IMR-90 (cell line): ENCODE data around the gene ARHGAP21. TPM values are rescaled to one million over a fixed set of nuclear protein-coding genes. Genes with fewer than 3 reads are reported as not detected.

Experiments
- ATAC-seq: fragments of 200-7000 bp; cut with Tn5 transposase; 2 replicates; pipeline ENCODE4 v1.9.1; 2020; ENCODE audit warnings: low read depth, mild to moderate bottlenecking, moderate library complexity
- BruUV-seq: library from RNA; stranded (reverse); fragments of 400-500 nt; replicated peaks from 2 replicates; lab custom pipeline; 2021; lab: Mats Ljungman, UMichigan
- CTCF ChIA-PET: fragments of 300-600 bp; formaldehyde crosslinking; extraction: SDS; loops from one replicate; lab custom pipeline; 2021; ENCODE audit warnings: antibody characterized with exemption; lab: Yijun Ruan, JAX
- POLR2A ChIA-PET: fragments of 300-600 bp; sonication (Branson Sonifier 250); formaldehyde crosslinking; loops from one replicate; lab custom pipeline; 2022; ENCODE audit warnings: antibody characterized with exemption; ENCODE audit not compliant: unreplicated experiment; lab: Charles Lee
- DNase-seq: peaks from one replicate; pipeline ENCODE4 v3.0.0; 2013
- H2AFZ ChIP-seq: replicated peaks from 2 replicates; pipeline ENCODE3; 2013; ENCODE audit warnings: low read length, mild to moderate bottlenecking; ENCODE audit not compliant: poor library complexity
- H2AK5ac ChIP-seq: 2 replicates; pipeline ENCODE4 v1.6.1; 2013; ENCODE audit warnings: low read depth, low read length, inconsistent platforms
- H2AK9ac ChIP-seq: replicated peaks from 2 replicates; pipeline ENCODE3; 2013; ENCODE audit warnings: mild to moderate bottlenecking, low read depth, low read length, moderate library complexity; ENCODE audit not compliant: poor library complexity
- H2BK120ac ChIP-seq: 2 replicates; pipeline ENCODE4 v1.6.1; 2013; ENCODE audit warnings: low read depth, low read length, inconsistent platforms
- H2BK15ac ChIP-seq: 3 replicates; pipeline ENCODE4 v1.6.1; 2013; ENCODE audit warnings: low read depth, low read length, inconsistent platforms
- H2BK20ac ChIP-seq: 2 replicates; pipeline ENCODE4 v1.6.1; 2013; ENCODE audit warnings: low read depth, mild to moderate bottlenecking, inconsistent platforms, low read length, moderate library complexity
- H2BK5ac ChIP-seq: 2 replicates; pipeline ENCODE4 v1.6.1; 2013; ENCODE audit warnings: mild to moderate bottlenecking, low read depth, low read length, inconsistent platforms; ENCODE audit not compliant: poor library complexity, severe bottlenecking
- H3K14ac ChIP-seq: replicated peaks from 2 replicates; pipeline ENCODE4 v1.6.1; 2013; ENCODE audit warnings: low read depth, low read length, inconsistent platforms
- H3K18ac ChIP-seq: 2 replicates; pipeline ENCODE4 v1.6.1; 2013; ENCODE audit warnings: low read depth, low read length, control low read depth
- H3K23ac ChIP-seq: 2 replicates; pipeline ENCODE4 v1.6.1; 2013; ENCODE audit warnings: low read depth, low read length, inconsistent platforms
- H3K27ac ChIP-seq: 2 replicates; pipeline ENCODE4 v1.5.1; 2013; ENCODE audit warnings: mild to moderate bottlenecking, control low read depth, low read length; ENCODE audit not compliant: insufficient read depth
- H3K27me3 ChIP-seq: 2 replicates; pipeline ENCODE4 v1.6.1; 2013; ENCODE audit warnings: low read length; ENCODE audit not compliant: control insufficient read depth, insufficient read depth
- H3K36me3 ChIP-seq: 2 replicates; pipeline ENCODE4 v1.6.1; 2013; ENCODE audit warnings: low read length, mixed read lengths; ENCODE audit not compliant: control insufficient read depth, insufficient read depth
- H3K4ac ChIP-seq: 2 replicates; pipeline ENCODE4 v1.6.1; 2013; ENCODE audit warnings: low read depth, low read length, inconsistent platforms
- H3K4me1 ChIP-seq: 2 replicates; pipeline ENCODE4 v1.6.1; 2013; ENCODE audit warnings: low read length, mixed read lengths; ENCODE audit not compliant: control insufficient read depth, insufficient read depth
- H3K4me2 ChIP-seq: 2 replicates; pipeline ENCODE4 v1.6.1; 2013; ENCODE audit warnings: low read depth, mild to moderate bottlenecking, control low read depth, low read length, moderate library complexity
- H3K4me3 ChIP-seq: 2 replicates; pipeline ENCODE4 v1.5.1; 2013; ENCODE audit warnings: low read depth, mild to moderate bottlenecking, control low read depth, low read length, moderate library complexity; ENCODE audit not compliant: insufficient read depth
- H3K56ac ChIP-seq: 2 replicates; pipeline ENCODE4 v1.6.1; 2013; ENCODE audit warnings: low read length, inconsistent platforms; ENCODE audit not compliant: insufficient read depth; ENCODE audit errors: extremely low read depth
- H3K79me1 ChIP-seq, 2 experiments: 2 replicates each; pipeline ENCODE4 v1.6.1; 2013; ENCODE audit warnings: low read length in 2 of 2, inconsistent platforms in 1 of 2, low read depth in 1 of 2
- H3K9ac ChIP-seq: 2 replicates; pipeline ENCODE4 v1.6.1; 2013; ENCODE audit warnings: low read depth, low read length, control low read depth
- H3K9me1 ChIP-seq: 2 replicates; pipeline ENCODE4 v1.6.1; 2013; ENCODE audit warnings: low read length, inconsistent platforms; ENCODE audit not compliant: insufficient read depth
- H3K9me3 ChIP-seq: 2 replicates; pipeline ENCODE4 v1.6.1; 2013; ENCODE audit warnings: low read length; ENCODE audit not compliant: control insufficient read depth, insufficient read depth
- H4K20me1 ChIP-seq: 2 replicates; pipeline ENCODE4 v1.6.1; 2013; ENCODE audit warnings: low read length, inconsistent platforms; ENCODE audit not compliant: insufficient read depth
- H4K5ac ChIP-seq: 2 replicates; pipeline ENCODE4 v1.6.1; 2013; ENCODE audit warnings: mild to moderate bottlenecking, low read depth, low read length, control low read depth
- H4K8ac ChIP-seq, 2 experiments: 2 replicates each; pipeline ENCODE4 v1.6.1; 2013; ENCODE audit warnings: low read depth in 2 of 2, low read length in 2 of 2, control low read depth in 1 of 2, inconsistent platforms in 1 of 2
- H4K91ac ChIP-seq: 2 replicates; pipeline ENCODE4 v1.6.1; 2013; ENCODE audit warnings: low read depth, low read length, inconsistent platforms; ENCODE audit not compliant: insufficient read depth
- BHLHE40 ChIP-seq: fragments of 150-350 bp; IDR thresholded peaks from 2 replicates; pipeline ENCODE4 v1.6.1; 2016; ENCODE audit warnings: mild to moderate bottlenecking, low read depth, low read length
- CEBPB ChIP-seq: IDR thresholded peaks from 2 replicates; pipeline ENCODE4 v1.6.1; 2012; ENCODE audit warnings: low read depth, low read length, improper control_type of control experiment
- CHD1 ChIP-seq: IDR thresholded peaks from 2 replicates; pipeline ENCODE4 v1.6.1; 2012; ENCODE audit warnings: low read depth, low read length, improper control_type of control experiment
- CTCF ChIP-seq: conservative IDR thresholded peaks from 2 replicates; pipeline ENCODE4 v1.5.1; 2012; ENCODE audit warnings: mild to moderate bottlenecking, low read depth, low read length, improper control_type of control experiment
- MAFK ChIP-seq: IDR thresholded peaks from 2 replicates; pipeline ENCODE4 v1.6.1; 2012; ENCODE audit warnings: low read depth, low read length, improper control_type of control experiment
- MAZ ChIP-seq: IDR thresholded peaks from 2 replicates; pipeline ENCODE4 v1.6.1; 2012; ENCODE audit warnings: low read depth, mild to moderate bottlenecking, low read length, improper control_type of control experiment, moderate library complexity, borderline replicate concordance
- MXI1 ChIP-seq: IDR thresholded peaks from 2 replicates; pipeline ENCODE4 v1.6.1; 2012; ENCODE audit warnings: low read depth, mild to moderate bottlenecking, low read length, moderate library complexity, borderline replicate concordance
- POLR2A ChIP-seq: IDR thresholded peaks from 2 replicates; pipeline ENCODE4 v1.6.1; 2012; ENCODE audit warnings: mild to moderate bottlenecking, low read depth, low read length
- RAD21 ChIP-seq: IDR thresholded peaks from 2 replicates; pipeline ENCODE4 v1.6.1; 2012; ENCODE audit warnings: low read length, improper control_type of control experiment
- RCOR1 ChIP-seq: IDR thresholded peaks from 2 replicates; pipeline ENCODE4 v1.6.1; 2012; ENCODE audit warnings: mild to moderate bottlenecking, low read length, improper control_type of control experiment; ENCODE audit not compliant: insufficient replicate concordance
- RFX5 ChIP-seq: IDR thresholded peaks from 2 replicates; pipeline ENCODE4 v1.8.0; 2012; ENCODE audit warnings: low read depth, mild to moderate bottlenecking, low read length, moderate library complexity
- SMC3 ChIP-seq: fragments of 150-350 bp; IDR thresholded peaks from 2 replicates; pipeline ENCODE4 v1.6.1; 2016; ENCODE audit warnings: low read depth, mild to moderate bottlenecking, antibody characterized with exemption, low read length, moderate library complexity
- USF2 ChIP-seq: fragments of 150-350 bp; IDR thresholded peaks from 2 replicates; pipeline ENCODE4 v1.6.1; 2017; ENCODE audit warnings: mild to moderate bottlenecking, antibody characterized with exemption, low read length, low read depth
- WGBS, 2 experiments: methylation state at CpG; one replicate each; pipeline versions ENCODE4 v1.1.5 to v1.1.7; 2013; ENCODE audit warnings: missing lambda C conversion rate in 2 of 2; ENCODE audit not compliant: insufficient read length in 1 of 2; ENCODE audit errors: extremely low coverage in 2 of 2; 5-methylcytosine and 5-hydroxymethylcytosine counted together
- dilution Hi-C: fragments of 300-500 bp; cut with HindIII; formaldehyde crosslinking; loops from one replicate; pipeline ENCODE4 v1.14.3; 2018; ENCODE audit warnings: low sequenced_read_pairs; ENCODE audit not compliant: unreplicated experiment
- in situ Hi-C: fragments of 300-500 bp; cut with MboI; formaldehyde crosslinking; loops from 3 replicates; pipeline ENCODE4 v1.14.3; 2019; ENCODE audit warnings: low sequenced_read_pairs, inconsistent platforms, mixed read lengths
- intact Hi-C: fragments of 100-400 bp; cut with micrococcal nuclease; formaldehyde crosslinking; loops from 2 replicates; pipeline ENCODE4 v1.10.0; 2022
- polyA plus RNA-seq, 3 experiments: library from polyadenylated mRNA; depleted of rRNA; stranded (reverse); fragments of >200 nt; gene quantifications; 2 replicates each; pipeline ENCODE4 v1.2.3, GENCODE V29; 2012; ENCODE audit warnings: low replicate concordance in 1 of 3
- total RNA-seq: library from RNA; depleted of rRNA; stranded (reverse); fragments of >200 nt; gene quantifications from 2 replicates; pipeline ENCODE4 v1.2.3, GENCODE V29; 2012
- TF ChIP-seq, protein P1 (sequence below): fragments of 150-350 bp; IDR thresholded peaks from 2 replicates; pipeline ENCODE4 v1.6.1; 2016; ENCODE audit warnings: low read depth, mild to moderate bottlenecking, low read length, moderate library complexity, borderline replicate concordance

The ARHGAP21 gene
- total and polyA plus RNA-seq, 2 of the 4 experiments (the other 2 are of a cell fraction): 43.3 to 94.3 TPM

GRCh38 chr10:24554036-24554435 lies 169.7 kb downstream of the ARHGAP21 start (continued):
- TF ChIP-seq MAZ: no peak

DNA sequence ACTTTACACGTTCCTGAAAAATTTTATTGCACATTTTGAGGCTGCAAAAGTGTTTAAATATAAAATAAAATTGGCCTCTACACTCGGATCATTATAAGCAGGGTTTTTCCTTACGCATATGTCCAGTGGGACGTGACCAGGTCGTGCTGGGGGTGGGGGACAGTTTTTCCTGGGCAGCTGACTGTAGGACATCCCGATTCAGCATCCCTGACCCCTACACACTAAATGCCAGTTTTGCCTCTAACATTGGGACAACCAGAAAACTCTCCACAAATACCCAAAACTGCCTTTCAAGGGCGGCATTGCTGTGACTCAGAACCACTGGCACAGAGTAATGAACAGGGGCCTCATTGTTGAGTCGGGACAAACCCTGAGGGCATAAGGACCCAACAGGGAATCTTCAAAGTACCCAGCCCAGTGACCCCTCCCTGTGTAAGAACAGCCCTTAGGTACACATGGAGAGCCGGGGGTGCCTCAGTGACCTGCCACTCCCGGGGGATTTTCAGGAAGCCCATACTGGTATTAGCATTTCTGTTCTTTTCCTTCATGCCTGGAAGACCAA lies 170.6 kb downstream of the ARHGAP21 start:
- Histone ChIP-seq H2AK9ac (no peak overlapping the region), H3K14ac (no peak overlapping the region), H3K9me3 (no peaks in the 10 kb centered on the region), H2AK5ac (no peak overlapping the region), H3K4ac (no peak overlapping the region), H3K27me3 (peaks cover 3% of the 10 kb centered on the region; the same call in 1 of the 2 replicates), H3K9ac (no peak overlapping the region), H3K9me1 (no peaks in the 10 kb centered on the region), H4K5ac (no peak overlapping the region), H3K4me3 (no peak overlapping the region), H3K36me3 (peaks cover 2% of the 10 kb centered on the region; the same call in 1 of the 2 replicates), H3K4me1 (no peaks in the 10 kb centered on the region), H3K79me1 (no peaks in the 10 kb centered on the region), H2BK120ac (no peak overlapping the region), H3K18ac (no peak overlapping the region), H4K8ac (no peak overlapping the region), H3K56ac (no peak overlapping the region), H3K4me2 (no peak overlapping the region), H4K20me1 (no peaks in the 10 kb centered on the region), H2AFZ (no peak overlapping the region), H2BK20ac (no peak overlapping the region), H4K91ac (no peak overlapping the region), H3K27ac (no peak overlapping the region), H2BK5ac (no peak overlapping the region), H2BK15ac (no peak overlapping the region), H3K23ac (no peak overlapping the region)
- in situ Hi-C loops (loop anchor here (10.0 kb wide), 1 partner anchor 558 kb away; no protein-coding TSS in a partner anchor), dilution Hi-C loops (no loop called here), intact Hi-C loops (no loop called here)
- ChIA-PET CTCF (interaction anchor here (0.7 kb wide), 1 partner anchor 575 kb away, joined by 3 read pairs; no protein-coding TSS in a partner anchor), POLR2A (no interaction called here)
- BruUV-seq: no TSS peak
- DNase-seq (no peak), ATAC-seq (no peak)
- 87% methylated on average over 3 of the region's 10 CpGs; no CpG with 5 or more reads in 1 of the 2 experiments for WGBS, 2 experiments
- TF ChIP-seq RCOR1 (no peak), CHD1 (no peak), RFX5 (no peak), MXI1 (no peak), MAFK (no peak), POLR2A (no peak), BHLHE40 (no peak), SMC3 (no peak), USF2 (no peak), CTCF (no peak), RAD21 (no peak), CEBPB (no peak)
- TF ChIP-seq, protein P1, sequence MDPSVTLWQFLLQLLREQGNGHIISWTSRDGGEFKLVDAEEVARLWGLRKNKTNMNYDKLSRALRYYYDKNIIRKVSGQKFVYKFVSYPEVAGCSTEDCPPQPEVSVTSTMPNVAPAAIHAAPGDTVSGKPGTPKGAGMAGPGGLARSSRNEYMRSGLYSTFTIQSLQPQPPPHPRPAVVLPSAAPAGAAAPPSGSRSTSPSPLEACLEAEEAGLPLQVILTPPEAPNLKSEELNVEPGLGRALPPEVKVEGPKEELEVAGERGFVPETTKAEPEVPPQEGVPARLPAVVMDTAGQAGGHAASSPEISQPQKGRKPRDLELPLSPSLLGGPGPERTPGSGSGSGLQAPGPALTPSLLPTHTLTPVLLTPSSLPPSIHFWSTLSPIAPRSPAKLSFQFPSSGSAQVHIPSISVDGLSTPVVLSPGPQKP: no peak
